ENCODE data around the gene RFTN1. TPM values are rescaled to one million over a fixed set of nuclear protein-coding genes. Genes with fewer than 3 reads are reported as not detected.

Gene RFTN1
- total RNA-seq, 1 experiment from 2014 or later = 120 TPM

- no peak for DNase-seq (ENCODE audit: low read depth)
These were observed 234.3 kb downstream of the RFTN1 start for GRCh38 chr3:16279010-16279801.

DNA sequence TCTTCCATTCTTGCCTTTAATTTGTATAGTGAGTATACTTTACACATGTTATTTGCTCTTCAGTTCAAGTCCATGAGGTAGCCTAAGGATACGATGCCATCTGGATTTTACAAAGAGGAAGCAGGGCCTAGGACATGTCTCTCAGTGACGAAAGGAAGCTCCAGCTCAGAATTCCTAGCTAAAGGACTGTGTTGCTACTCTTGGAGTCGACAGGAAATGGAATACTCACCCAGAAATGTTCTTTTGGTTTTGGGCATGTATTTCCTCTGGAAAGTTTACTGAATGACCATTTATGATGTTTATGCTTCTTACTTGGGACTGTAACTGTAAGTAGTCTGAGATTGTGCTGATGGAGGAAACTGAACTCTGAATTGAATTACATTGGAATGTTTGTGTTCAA is 236.0 kb downstream of the RFTN1 start:
- DNase-seq (ENCODE audit: low read depth) = no peak

GRCh38 chr3:16273867-16274266 is 239.6 kb downstream of the RFTN1 start:
- no peak for DNase-seq (ENCODE audit: low read depth)

DNA sequence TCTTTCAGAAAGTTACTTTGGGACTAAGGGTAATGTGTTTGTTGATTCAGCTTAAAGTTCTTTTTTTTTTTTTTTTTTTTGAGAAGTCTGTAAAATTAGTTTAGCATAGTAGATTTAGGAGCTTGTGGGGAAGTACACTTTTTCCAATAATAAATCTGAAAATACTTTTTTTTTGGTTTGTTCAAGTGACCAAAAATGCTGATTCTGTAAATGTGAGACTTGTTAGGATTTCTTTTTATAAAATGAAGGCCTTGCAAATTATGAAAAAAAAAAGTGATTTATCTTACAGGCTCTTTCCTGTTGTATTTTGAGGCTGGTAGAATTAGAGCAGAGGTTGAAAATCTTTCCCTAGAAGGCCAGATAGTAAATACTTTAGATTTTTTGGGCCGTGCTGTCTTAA is 240.9 kb downstream of the RFTN1 start:
- DNase-seq (ENCODE audit: low read depth) = no peak

DNA sequence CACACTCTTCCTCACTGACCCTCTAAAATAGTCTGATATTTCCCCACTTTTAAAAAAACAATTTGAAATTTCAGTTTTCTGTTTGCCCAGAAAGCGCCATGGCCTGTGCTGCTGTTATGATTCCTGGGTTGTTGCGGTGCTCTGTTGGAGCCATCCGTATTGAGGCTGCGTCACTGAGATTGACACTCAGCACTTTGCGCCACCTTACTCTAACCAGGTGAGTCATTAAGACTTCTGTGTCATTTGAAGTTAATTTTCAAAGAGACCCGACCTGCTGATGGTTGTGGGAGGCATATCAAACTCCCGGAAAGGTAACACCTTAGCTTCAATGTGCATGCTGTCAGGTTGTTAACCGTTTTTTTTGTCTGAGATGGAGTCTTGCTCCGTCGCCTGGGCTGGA is 242.6 kb downstream of the RFTN1 start:
- DNase-seq (ENCODE audit: low read depth) = no peak

GRCh38 chr3:16266714-16267113 is 246.8 kb downstream of the RFTN1 start:
- no peak for DNase-seq (ENCODE audit: low read depth)

Other genes starting within 250 kb of the RFTN1 start
- gene DPH3, start 248.8 kb downstream of the RFTN1 start, total RNA-seq (2014; rRNA removed; shearing (Covaris generic)) = 21.9 and 24.0 TPM in 2 replicates
- gene OXNAD1, start 248.5 kb downstream of the RFTN1 start, total RNA-seq (2014; rRNA removed; shearing (Covaris generic)) = 12.9 and 13.1 TPM in 2 replicates
- not detected in 2 replicates for gene DAZL, start 91.7 kb upstream of the RFTN1 start, total RNA-seq (2014; rRNA removed; shearing (Covaris generic))

All from RPMI7951 (cell line).